PC-3 (cell line): Measurements from ENCODE around the gene NUDT5. TPM values are rescaled to one million over a fixed set of nuclear protein-coding genes. Genes with fewer than 3 reads are reported as not detected.

Experiments
- ATAC-seq: fragments of 200-7000 bp; cut with Tn5 transposase; 2 replicates; pipeline ENCODE4 v1.9.1; 2020; ENCODE audit warnings: mild to moderate bottlenecking, moderate library complexity
- BruUV-seq: library from RNA; stranded (reverse); fragments of 400-500 nt; replicated peaks from 2 replicates; lab custom pipeline; 2021; lab: Mats Ljungman, UMichigan
- CTCF ChIA-PET: fragments of 300-600 bp; sonication (Branson Sonifier 250); formaldehyde crosslinking; loops from one replicate; lab custom pipeline; 2022; ENCODE audit warnings: antibody characterized with exemption; lab: Charles Lee
- POLR2A ChIA-PET: fragments of 300-600 bp; sonication (Branson Sonifier 250); formaldehyde crosslinking; loops from one replicate; lab custom pipeline; 2022; ENCODE audit warnings: antibody characterized with exemption; ENCODE audit not compliant: unreplicated experiment; lab: Charles Lee
- DNase-seq: peaks from one replicate; pipeline ENCODE4 v3.0.0-alpha.2; 2015
- H2AFZ ChIP-seq: fragments of 300-600 bp; sonication (generic); 2 replicates; pipeline ENCODE4 v1.6.0; 2016; ENCODE audit warnings: antibody characterized with exemption, low read length
- H3F3A ChIP-seq: fragments of 300-600 bp; sonication (generic); one replicate; pipeline ENCODE4 v1.6.0; 2017; ENCODE audit warnings: antibody characterized with exemption, low read length, control low read depth, mild to moderate bottlenecking; ENCODE audit not compliant: unreplicated experiment
- H3K27ac ChIP-seq: fragments of 300-600 bp; sonication (generic); 2 replicates; pipeline ENCODE4 v1.5.1; 2016; ENCODE audit warnings: mild to moderate bottlenecking, low read length
- H3K27me3 ChIP-seq: fragments of 300-600 bp; sonication (generic); 2 replicates; pipeline ENCODE4 v1.6.1; 2016; ENCODE audit warnings: low read length, mixed read lengths
- H3K36me3 ChIP-seq: fragments of 300-600 bp; sonication (generic); 2 replicates; pipeline ENCODE4 v1.6.1; 2016; ENCODE audit warnings: low read depth, mixed run types, low read length, mixed read lengths
- H3K4me1 ChIP-seq: fragments of 300-600 bp; sonication (generic); 2 replicates; pipeline ENCODE4 v1.5.1; 2016; ENCODE audit warnings: low read length; ENCODE audit not compliant: insufficient read depth
- H3K4me2 ChIP-seq: fragments of 300-600 bp; sonication (generic); 2 replicates; pipeline ENCODE4 v1.6.0; 2016; ENCODE audit warnings: low read length
- H3K4me3 ChIP-seq: fragments of 300-600 bp; sonication (generic); 2 replicates; pipeline ENCODE4 v1.5.1; 2016; ENCODE audit warnings: mild to moderate bottlenecking, low read length, mixed read lengths
- H3K79me2 ChIP-seq: fragments of 300-600 bp; sonication (generic); 2 replicates; pipeline ENCODE4 v1.6.1; 2017; ENCODE audit warnings: low read length, mixed read lengths
- H3K9ac ChIP-seq: fragments of 300-600 bp; sonication (generic); 2 replicates; pipeline ENCODE4 v1.6.0; 2016; ENCODE audit warnings: mild to moderate bottlenecking, low read length
- H3K9me2 ChIP-seq: fragments of 300-600 bp; sonication (generic); replicated peaks from 2 replicates; pipeline ENCODE4 v1.6.1; 2016; ENCODE audit warnings: mixed run types, low read length, mixed read lengths
- H3K9me3 ChIP-seq: fragments of 300-600 bp; sonication (generic); 2 replicates; pipeline ENCODE4 v1.6.1; 2016; ENCODE audit warnings: low read length, mixed read lengths
- H4K20me1 ChIP-seq: fragments of 300-600 bp; sonication (generic); 2 replicates; pipeline ENCODE4 v1.6.1; 2016; ENCODE audit warnings: low read length, mixed read lengths
- EZH2 ChIP-seq: fragments of 300-600 bp; sonication (generic); IDR thresholded peaks from one replicate; pipeline ENCODE4 v1.6.1; 2017; ENCODE audit warnings: antibody characterized with exemption, mild to moderate bottlenecking, low read length; ENCODE audit not compliant: unreplicated experiment
- EZH2phosphoT487 ChIP-seq: fragments of 300-600 bp; sonication (generic); IDR thresholded peaks from 2 replicates; pipeline ENCODE4 v1.6.1; 2018; ENCODE audit warnings: mild to moderate bottlenecking, antibody characterized with exemption, low read length, borderline replicate concordance
- intact Hi-C: fragments of 100-400 bp; cut with micrococcal nuclease; formaldehyde crosslinking; loops from 2 replicates; pipeline ENCODE4 v1.9.0; 2023
- total RNA-seq: library from RNA; depleted of rRNA; stranded (reverse); fragments of >200 nt; gene quantifications from 2 replicates; pipeline ENCODE4 v1.2.3, GENCODE V29; 2014
- TF ChIP-seq, protein P1 (sequence below): fragments of 300-600 bp; sonication (generic); conservative IDR thresholded peaks from 2 replicates; pipeline ENCODE4 v1.5.1; 2017; ENCODE audit warnings: antibody characterized with exemption, low read depth, mild to moderate bottlenecking, low read length

The NUDT5 gene
- total RNA-seq, 1 experiment from 2014 or later = 39.3 TPM

DNA sequence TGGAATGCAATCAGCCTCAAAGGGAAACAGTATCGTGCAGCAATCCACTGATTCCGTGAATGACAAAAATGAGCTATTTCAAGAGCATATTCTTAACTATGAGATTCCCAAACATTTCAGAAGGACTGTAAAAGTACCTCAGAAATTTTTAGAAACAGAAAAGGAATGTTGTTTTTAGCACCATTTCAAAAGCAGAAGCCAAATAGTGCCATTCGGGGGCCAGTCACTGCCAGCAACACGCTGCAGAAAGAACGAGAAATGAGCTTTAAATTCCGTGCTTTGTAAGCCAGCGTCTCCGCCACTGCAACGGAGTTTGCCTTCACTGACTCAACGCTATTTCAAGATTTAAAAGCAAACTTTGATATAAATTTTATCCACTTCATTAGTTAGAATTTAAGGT lies 6.3 kb downstream of the NUDT5 start:
- Histone ChIP-seq H3F3A (no peaks in the 10 kb centered on the region), H3K4me1 (peaks cover 14% of the 10 kb centered on the region; the same call in 1 of the 2 replicates), H3K27me3 (no peaks in the 10 kb centered on the region), H3K9me2 (no peaks in the 10 kb centered on the region), H3K9me3 (no peaks in the 10 kb centered on the region), H3K79me2 (peaks cover 39% of the 10 kb centered on the region), H3K27ac (no peak overlapping the region), H3K9ac (no peak overlapping the region), H4K20me1 (no peaks in the 10 kb centered on the region), H3K36me3 (no peaks in the 10 kb centered on the region; the same call in none of the 2 replicates), H3K4me3 (no peak overlapping the region), H2AFZ (no peak overlapping the region), H3K4me2 (no peak overlapping the region)
- ATAC-seq (no peak), DNase-seq (no peak)
- TF ChIP-seq, protein P1, sequence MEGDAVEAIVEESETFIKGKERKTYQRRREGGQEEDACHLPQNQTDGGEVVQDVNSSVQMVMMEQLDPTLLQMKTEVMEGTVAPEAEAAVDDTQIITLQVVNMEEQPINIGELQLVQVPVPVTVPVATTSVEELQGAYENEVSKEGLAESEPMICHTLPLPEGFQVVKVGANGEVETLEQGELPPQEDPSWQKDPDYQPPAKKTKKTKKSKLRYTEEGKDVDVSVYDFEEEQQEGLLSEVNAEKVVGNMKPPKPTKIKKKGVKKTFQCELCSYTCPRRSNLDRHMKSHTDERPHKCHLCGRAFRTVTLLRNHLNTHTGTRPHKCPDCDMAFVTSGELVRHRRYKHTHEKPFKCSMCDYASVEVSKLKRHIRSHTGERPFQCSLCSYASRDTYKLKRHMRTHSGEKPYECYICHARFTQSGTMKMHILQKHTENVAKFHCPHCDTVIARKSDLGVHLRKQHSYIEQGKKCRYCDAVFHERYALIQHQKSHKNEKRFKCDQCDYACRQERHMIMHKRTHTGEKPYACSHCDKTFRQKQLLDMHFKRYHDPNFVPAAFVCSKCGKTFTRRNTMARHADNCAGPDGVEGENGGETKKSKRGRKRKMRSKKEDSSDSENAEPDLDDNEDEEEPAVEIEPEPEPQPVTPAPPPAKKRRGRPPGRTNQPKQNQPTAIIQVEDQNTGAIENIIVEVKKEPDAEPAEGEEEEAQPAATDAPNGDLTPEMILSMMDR = no peak
- TF ChIP-seq EZH2phosphoT487 = no peak
- no peak for TF ChIP-seq EZH2
- intact Hi-C loops = no loop called here
- POLR2A ChIA-PET = no interaction called here
- CTCF ChIA-PET = no interaction called here
- no TSS peak for BruUV-seq

DNA sequence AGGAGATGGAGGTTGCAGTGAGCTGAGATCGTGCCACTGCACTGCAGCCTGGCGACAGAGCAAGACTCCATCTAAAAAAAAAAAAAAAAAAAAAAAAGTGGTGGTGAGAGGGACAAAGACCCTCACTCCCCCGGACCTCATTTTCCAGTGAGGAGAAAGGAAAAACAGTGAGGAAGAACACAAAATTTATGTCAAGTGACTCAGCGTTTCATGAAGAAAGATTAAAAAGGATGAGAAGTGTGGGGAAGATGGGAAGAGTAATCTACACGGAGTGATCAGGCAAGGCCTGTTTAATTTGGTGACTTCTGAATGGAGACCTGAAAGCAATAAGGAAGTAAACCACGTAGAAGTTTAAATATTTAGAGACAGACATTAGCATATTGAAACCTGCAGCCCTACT lies 7.0 kb downstream of the NUDT5 start:
- intact Hi-C loops = no loop called here
- DNase-seq = no peak
- no peaks in the 10 kb centered on the region for H3K9me3 ChIP-seq
- H3K27ac ChIP-seq = no peak overlapping the region
- H3K27me3 ChIP-seq = no peaks in the 10 kb centered on the region
- H3K4me2 ChIP-seq = no peak overlapping the region
- no peaks in the 10 kb centered on the region for H4K20me1 ChIP-seq
- H3K9ac ChIP-seq = no peak overlapping the region
- peaks cover 32% of the 10 kb centered on the region for H3K79me2 ChIP-seq
- H3K4me1 ChIP-seq = peaks cover 8% of the 10 kb centered on the region; the same call in 1 of the 2 replicates
- no TSS peak for BruUV-seq
- no peak for ATAC-seq
- H3K9me2 ChIP-seq = no peaks in the 10 kb centered on the region
- TF ChIP-seq EZH2phosphoT487 (no peak), EZH2 (no peak)
- TF ChIP-seq, protein P1 = no peak
- ChIA-PET CTCF (no interaction called here), POLR2A (no interaction called here)
- H3K4me3 ChIP-seq = no peak overlapping the region
- H3K36me3 ChIP-seq = no peaks in the 10 kb centered on the region; the same call in none of the 2 replicates
- H3F3A ChIP-seq = no peaks in the 10 kb centered on the region
- H2AFZ ChIP-seq = no peak overlapping the region

DNA sequence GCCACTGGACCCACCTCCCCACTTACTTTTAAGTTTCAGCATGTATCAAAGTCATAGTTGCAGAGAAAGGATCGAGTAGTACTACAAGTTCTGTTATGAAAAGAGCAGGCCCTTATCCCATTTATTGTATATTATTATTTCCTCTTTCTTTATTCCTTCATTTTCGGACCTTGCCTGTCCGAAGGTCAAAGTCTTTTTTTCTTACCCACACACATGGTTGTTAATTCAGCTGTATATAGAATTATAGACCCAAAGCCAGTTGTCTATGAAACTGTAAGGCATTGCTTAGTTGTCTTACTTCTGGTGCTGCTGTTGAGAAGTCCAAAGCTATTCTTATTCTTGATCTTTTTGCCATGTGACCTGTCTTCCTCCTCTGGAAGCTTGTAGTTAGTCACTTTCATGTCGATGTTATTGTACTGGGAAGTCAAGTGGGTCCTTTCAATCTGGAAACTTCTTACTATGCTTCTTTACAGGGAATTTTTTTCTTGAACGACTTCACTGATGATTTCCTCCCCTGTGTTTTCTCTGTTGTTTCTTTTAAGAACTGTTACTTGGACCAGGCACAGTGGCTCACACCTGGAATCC lies 8.3 kb downstream of the NUDT5 start:
- Histone ChIP-seq H3K36me3 (no peaks in the 10 kb centered on the region; the same call in none of the 2 replicates), H3F3A (no peaks in the 10 kb centered on the region), H3K4me1 (peaks cover 4% of the 10 kb centered on the region; the same call in 1 of the 2 replicates), H3K4me2 (no peak overlapping the region), H3K27ac (no peak overlapping the region), H2AFZ (no peak overlapping the region), H3K4me3 (no peak overlapping the region), H3K9me3 (no peaks in the 10 kb centered on the region), H4K20me1 (no peaks in the 10 kb centered on the region), H3K27me3 (no peaks in the 10 kb centered on the region), H3K79me2 (peaks cover 19% of the 10 kb centered on the region), H3K9ac (no peak overlapping the region), H3K9me2 (no peaks in the 10 kb centered on the region)
- POLR2A ChIA-PET = no interaction called here
- intact Hi-C loops = no loop called here
- ATAC-seq (no peak), DNase-seq (no peak)
- CTCF ChIA-PET = no interaction called here
- no TSS peak for BruUV-seq
- TF ChIP-seq EZH2phosphoT487 (no peak), EZH2 (no peak)
- TF ChIP-seq, protein P1 = no peak
